Renal pelvis (tissue), 4 donors: ENCODE results near the gene HCAR1. TPM values are rescaled to one million over a fixed set of nuclear protein-coding genes. Genes with fewer than 3 reads are reported as not detected.
"Not testable (repeated sequence)": the region's sequence is repeated elsewhere in the genome, so short reads cannot be mapped to it uniquely, and the experiment has no call there.

ENCODE experiments used
- DNase-seq: peaks from one replicate; pipeline ENCODE4 v3.0.0-alpha.2; 2013
- polyA plus RNA-seq, 3 donors: library from polyadenylated mRNA; unstranded; fragments of 120-200 nt; gene quantifications; one replicate each; pipeline ENCODE4 v1.2.1, GENCODE V29; 2013; ENCODE audit not compliant: insufficient read length in 3 of 3

The HCAR1 gene
- polyA plus RNA-seq, 3 donors = 2.5 to 3.3 (median 2.6) TPM

DNA sequence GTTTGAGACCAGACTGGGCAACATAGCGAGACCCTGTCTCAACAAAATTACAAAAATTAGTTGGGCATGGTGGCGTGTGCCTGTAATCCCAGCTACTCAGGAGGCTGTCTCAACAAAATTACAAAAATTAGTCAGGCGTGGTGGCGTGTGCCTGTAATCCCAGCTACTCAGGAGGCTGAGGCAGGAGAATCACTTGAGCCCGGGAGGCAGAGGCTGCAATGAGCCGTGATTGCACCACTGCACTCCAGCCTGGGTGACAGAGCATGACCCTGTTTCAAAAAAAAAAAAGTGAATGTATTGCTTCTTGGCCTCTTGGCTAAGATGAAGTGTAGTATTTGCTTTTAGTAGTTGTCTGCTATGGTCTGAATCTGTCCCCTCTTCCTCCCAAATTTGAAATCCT is 49.7 kb downstream of the HCAR1 start:
- DNase-seq = not testable (repeated sequence)

- not testable (repeated sequence) for DNase-seq
Observed at GRCh38 chr12:122676781-122677180, 53.9 kb downstream of the HCAR1 start.

Other genes with a start within 250 kb of the HCAR1 start
- gene ZCCHC8, start 229.9 kb downstream of the HCAR1 start, polyA plus RNA-seq = 10 to 100 TPM; 34.3 to 50.3 (median 44.8) TPM
- 100 to 1,000 TPM; 193 to 238 (median 196) TPM for gene RSRC2, start 203.9 kb downstream of the HCAR1 start, polyA plus RNA-seq
- 10 to 100 TPM; 31.8 to 58.3 (median 55.1) TPM for gene KNTC1, start 203.6 kb downstream of the HCAR1 start, polyA plus RNA-seq
- gene HCAR2, start 27.5 kb downstream of the HCAR1 start, polyA plus RNA-seq = under 1 TPM; 0.40 to 0.70 (median 0.51) TPM
- gene HCAR3, start 14.0 kb downstream of the HCAR1 start, polyA plus RNA-seq = under 1 TPM; 0.10 to 0.40 (median 0.26) TPM
- gene DENR, start 22.0 kb upstream of the HCAR1 start, polyA plus RNA-seq = 100 to 1,000 TPM in 1 of 3 donors, 10 to 100 TPM in 2; 77.7 to 101 (median 91.2) TPM
- gene CCDC62, start 43.7 kb upstream of the HCAR1 start, polyA plus RNA-seq = under 1 TPM; 0.36 to 0.68 (median 0.53) TPM
- 10 to 100 TPM; 78.9 to 97.8 (median 96.6) TPM for gene HIP1R, start 104.6 kb upstream of the HCAR1 start, polyA plus RNA-seq
- 10 to 100 TPM; 23.8 to 30.0 (median 26.4) TPM for gene VPS37B, start 165.3 kb upstream of the HCAR1 start, polyA plus RNA-seq
- gene ABCB9, start 235.6 kb upstream of the HCAR1 start, polyA plus RNA-seq = 10 to 100 TPM in 1 of 3 donors, 1 to 10 TPM in 2; 7.0 to 10.1 (median 9.0) TPM
- gene OGFOD2, start 244.4 kb upstream of the HCAR1 start, polyA plus RNA-seq = 10 to 100 TPM; 17.6 to 21.2 (median 19.4) TPM
- gene ARL6IP4, start 249.8 kb upstream of the HCAR1 start, polyA plus RNA-seq = 100 to 1,000 TPM; 184 to 231 (median 209) TPM